ENCODE results near the gene ERO1B.
A peak's percentile ranks its signal among the peaks of the same experiment; 100 is the strongest.
"Not testable (repeated sequence)": the region's sequence is repeated elsewhere in the genome, so short reads cannot be mapped to it uniquely, and the experiment has no call there.

ERO1B gene, protein sequence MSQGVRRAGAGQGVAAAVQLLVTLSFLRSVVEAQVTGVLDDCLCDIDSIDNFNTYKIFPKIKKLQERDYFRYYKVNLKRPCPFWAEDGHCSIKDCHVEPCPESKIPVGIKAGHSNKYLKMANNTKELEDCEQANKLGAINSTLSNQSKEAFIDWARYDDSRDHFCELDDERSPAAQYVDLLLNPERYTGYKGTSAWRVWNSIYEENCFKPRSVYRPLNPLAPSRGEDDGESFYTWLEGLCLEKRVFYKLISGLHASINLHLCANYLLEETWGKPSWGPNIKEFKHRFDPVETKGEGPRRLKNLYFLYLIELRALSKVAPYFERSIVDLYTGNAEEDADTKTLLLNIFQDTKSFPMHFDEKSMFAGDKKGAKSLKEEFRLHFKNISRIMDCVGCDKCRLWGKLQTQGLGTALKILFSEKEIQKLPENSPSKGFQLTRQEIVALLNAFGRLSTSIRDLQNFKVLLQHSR

DNA sequence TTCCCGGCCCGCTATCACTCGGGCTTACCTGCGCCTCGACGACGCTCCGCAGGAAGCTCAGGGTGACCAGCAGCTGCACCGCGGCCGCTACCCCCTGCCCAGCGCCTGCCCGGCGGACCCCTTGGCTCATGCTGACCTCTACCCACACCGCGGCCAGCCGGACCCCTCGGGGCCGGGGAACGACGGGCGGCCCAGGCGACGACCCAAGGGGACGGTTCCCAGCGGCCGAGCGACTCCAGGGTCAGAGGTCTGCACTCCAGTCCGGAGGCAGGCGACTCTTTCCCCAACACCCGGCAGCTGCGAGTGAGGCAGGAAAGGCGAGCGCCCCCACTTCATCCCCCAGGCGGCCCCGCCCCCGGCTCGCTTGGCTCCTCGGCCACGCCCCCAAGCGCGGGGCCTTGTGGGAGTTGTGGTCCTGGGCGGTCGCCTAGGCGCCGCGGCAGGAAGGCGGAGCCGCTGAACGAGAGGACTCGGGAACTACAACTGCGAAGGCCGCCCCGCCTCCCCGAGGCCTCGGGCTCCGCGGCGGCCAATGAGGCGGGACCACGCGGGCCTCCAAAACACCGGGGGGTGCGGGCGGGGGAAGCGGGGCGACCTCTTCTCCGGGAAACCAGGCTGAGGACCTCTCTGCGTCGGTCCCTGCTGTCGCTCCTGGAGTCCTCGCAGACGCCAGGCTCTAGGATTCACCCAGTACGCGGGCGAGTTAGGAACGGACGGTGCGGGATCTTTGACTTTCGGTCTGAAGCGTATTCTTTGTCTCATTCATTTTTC, at the start of gene ERO1B:
ERO1B (minus strand) TSS at position 305 of the 771 bp plus-strand sequence; CDS start at position 130, 175 bp downstream.
- DNase-seq = peak; percentile 53 to 99 (median 94)

DNA sequence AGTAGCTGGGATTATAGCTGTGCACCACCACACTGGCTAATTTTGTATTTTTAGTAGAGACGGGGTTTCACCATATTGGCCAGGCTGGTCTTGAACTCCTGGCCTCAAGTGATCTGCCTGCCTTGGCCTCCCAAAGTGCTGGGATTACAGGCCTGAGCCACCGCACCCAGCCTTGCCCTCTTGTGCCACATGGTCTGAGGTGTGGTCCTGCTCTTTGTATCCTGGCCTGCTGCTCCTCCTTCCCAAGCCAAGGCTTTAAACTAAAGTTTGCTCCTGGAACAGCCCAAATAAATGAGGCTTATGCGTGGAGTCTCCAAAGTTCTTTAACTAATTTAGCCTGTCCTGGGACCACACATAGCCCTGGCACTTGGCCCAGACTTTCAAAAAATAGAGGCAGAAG, 49.7 kb upstream of the ERO1B start:
- DNase-seq = not testable (repeated sequence)

GRCh38 chr1:236326432-236326831, 44.7 kb upstream of the ERO1B start:
- DNase-seq = no peak

GRCh38 chr1:236325567-236325966, 43.8 kb upstream of the ERO1B start:
- no peak for DNase-seq

GRCh38 chr1:236323819-236324411, 42.2 kb upstream of the ERO1B start:
- DNase-seq = no peak

GRCh38 chr1:236322566-236323409, 41.0 kb upstream of the ERO1B start:
- no peak for DNase-seq

DNA sequence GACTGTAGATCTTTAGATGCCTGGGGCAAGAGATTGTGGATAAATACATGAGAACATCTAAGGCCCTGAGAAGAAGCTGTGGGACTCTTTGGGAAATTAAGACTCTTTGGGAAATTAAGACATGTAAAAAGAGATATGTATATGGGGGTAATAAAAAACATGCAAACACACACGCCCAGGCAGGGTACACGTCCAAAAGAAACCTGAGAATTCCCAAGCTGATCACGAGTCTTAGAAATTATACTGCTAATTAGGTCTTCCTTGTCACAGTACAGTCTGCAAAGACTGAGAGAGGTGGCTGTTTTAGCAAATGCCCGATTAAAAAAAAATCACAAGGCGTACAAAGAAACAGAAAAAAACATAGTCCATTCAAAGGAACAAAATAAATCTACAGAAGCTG, 39.3 kb upstream of the ERO1B start:
- no peak for DNase-seq

- DNase-seq = no peak
Observed at GRCh38 chr1:236320671-236321070, 38.9 kb upstream of the ERO1B start.

GRCh38 chr1:236320214-236320613, 38.5 kb upstream of the ERO1B start:
- DNase-seq = no peak

DNA sequence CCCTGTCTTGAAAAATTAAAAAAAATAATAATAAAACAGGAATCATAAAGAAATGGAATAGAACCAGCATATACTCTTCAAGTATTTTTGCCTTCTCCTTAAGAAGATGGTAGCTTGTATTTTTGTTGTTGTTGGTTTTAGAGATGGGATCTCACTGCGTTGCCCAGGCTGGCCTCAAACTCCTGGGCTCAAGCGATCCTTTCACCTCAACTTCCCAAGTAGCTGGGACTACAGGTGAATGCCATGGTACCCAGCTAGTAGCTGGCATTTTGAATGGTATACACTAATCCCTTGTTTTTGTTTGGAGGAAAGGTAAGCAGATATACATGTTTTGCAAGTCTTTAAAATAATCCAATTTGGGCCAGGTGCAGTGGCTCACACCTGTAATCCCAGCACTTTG, 34.7 kb upstream of the ERO1B start:
- no peak for DNase-seq

- DNase-seq = no peak
Observed at GRCh38 chr1:236315518-236315917, 33.8 kb upstream of the ERO1B start.

DNA sequence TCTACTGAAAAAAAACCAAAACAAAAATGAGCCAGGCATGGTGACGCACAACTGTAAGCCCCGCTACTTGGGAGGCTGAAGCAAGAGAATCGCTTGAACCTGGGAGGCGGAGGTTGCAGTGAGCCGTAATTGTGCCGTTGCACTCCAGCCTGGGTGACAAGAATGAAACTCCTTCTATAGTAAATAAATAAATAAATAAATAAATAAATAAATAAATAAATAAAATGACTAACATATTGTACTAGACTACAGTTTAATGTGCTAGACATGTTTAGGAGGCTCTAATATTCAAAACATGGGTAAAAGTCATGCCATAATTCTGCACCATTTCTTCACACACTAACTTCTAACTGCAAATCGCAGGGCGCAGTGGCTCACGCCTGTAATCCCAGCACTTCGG, 33.3 kb upstream of the ERO1B start:
- no peak for DNase-seq

- DNase-seq = not testable (repeated sequence)
Observed at GRCh38 chr1:236314050-236314449, 32.3 kb upstream of the ERO1B start.

- DNase-seq = no peak
Observed at GRCh38 chr1:236313427-236313826, 31.7 kb upstream of the ERO1B start.

DNA sequence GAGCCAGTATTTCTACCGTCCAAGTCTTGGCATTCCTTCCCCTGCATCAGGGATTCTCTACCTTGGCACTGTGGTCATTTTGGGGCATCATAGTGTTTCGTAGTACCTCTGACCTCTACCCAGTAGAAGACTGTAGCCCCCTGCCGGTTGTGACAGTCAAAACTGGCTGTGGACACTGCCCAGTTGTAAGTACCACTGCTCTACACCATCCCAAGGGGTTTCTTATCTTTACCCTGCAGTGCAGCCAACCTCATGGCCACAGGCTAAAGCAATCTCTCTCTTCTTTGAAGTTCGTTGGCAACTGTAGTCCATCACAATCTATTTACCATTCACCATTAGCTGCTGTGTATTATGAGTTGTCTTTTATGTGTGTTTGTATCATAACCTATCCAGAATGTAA, 29.3 kb upstream of the ERO1B start:
- DNase-seq = no peak

- no peak for DNase-seq
Observed at GRCh38 chr1:236308827-236309226, 27.1 kb upstream of the ERO1B start.

DNA sequence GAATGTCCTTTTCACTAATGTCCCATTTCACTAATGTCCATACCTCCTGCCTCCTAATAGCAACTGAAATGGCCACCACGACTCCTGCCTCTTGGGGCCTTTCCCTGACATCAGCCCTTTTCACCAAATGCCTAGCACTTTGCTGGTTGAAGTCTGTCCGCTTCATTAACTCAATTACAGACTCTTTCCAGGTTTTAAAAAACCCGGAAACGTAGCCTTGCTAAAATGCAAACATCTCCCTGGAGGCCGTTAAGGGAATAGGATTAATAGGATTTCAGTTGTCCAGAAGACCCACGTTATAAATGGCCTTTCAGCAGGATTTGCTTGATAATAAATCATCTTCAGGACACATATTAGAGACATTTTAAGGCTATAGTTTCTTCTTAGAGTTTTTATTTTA, 25.7 kb upstream of the ERO1B start:
- no peak for DNase-seq

- no peak for DNase-seq
Observed at GRCh38 chr1:236304682-236305081, 22.9 kb upstream of the ERO1B start.

- no peak for DNase-seq
Observed at GRCh38 chr1:236303675-236304074, 21.9 kb upstream of the ERO1B start.

- DNase-seq = no peak
Observed at GRCh38 chr1:236302941-236303340, 21.2 kb upstream of the ERO1B start.

DNA sequence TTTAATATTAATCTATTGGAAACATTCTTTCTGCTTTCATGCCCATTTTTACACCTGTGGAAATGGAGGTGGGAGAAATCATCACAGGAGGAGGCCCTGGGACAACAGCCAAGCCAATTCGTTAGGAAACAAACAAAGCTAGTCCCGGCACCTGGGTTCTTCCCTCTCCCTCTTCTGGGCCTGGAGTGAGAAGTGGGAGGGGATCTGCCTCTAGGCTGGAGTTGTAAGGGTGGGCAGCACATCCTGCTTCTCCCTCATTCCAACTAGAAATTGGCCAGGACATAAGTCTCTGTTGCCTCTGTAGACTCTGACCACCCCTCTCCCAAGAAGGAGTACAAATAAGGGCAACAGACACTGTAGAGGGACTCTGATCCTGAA, 20.2 kb upstream of the ERO1B start:
- no peak for DNase-seq
